B cell (primary cell): ENCODE measurements around the gene C3orf70.

Experiments used
- EZH2 ChIP-seq: IDR thresholded peaks from 2 replicates; pipeline ENCODE4 v1.6.1; 2012; ENCODE audit warnings: borderline replicate concordance, low read depth, mild to moderate bottlenecking, moderate library complexity, low read length; ENCODE audit not compliant: insufficient read depth, poor library complexity, severe bottlenecking
- TF ChIP-seq, protein P1 (sequence below): fragments of 200-600 bp; IDR thresholded peaks from one replicate; pipeline ENCODE4 v1.8.0; 2022; ENCODE audit warnings: antibody characterized with exemption, mild to moderate bottlenecking

DNA sequence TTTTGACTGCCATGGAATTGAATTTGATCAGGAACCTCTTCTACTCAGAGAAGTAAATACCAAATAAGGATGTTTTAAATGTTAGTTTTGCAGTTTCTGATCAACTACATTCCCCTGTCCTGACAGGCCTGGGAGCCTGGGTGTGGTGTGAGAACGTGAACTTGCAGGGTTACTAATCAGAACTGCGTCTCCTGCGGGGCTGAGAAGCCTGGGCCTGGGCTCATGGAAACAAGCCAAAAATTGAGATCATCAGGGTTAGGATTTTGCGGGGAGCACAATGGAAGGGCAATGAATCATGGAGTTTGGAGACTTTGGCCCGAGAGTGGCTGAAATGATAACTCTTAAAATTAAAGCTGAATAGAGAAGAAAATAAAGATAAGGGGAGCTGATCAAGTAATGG, 47.8 kb upstream of the C3orf70 start:
- TF ChIP-seq, protein P1, sequence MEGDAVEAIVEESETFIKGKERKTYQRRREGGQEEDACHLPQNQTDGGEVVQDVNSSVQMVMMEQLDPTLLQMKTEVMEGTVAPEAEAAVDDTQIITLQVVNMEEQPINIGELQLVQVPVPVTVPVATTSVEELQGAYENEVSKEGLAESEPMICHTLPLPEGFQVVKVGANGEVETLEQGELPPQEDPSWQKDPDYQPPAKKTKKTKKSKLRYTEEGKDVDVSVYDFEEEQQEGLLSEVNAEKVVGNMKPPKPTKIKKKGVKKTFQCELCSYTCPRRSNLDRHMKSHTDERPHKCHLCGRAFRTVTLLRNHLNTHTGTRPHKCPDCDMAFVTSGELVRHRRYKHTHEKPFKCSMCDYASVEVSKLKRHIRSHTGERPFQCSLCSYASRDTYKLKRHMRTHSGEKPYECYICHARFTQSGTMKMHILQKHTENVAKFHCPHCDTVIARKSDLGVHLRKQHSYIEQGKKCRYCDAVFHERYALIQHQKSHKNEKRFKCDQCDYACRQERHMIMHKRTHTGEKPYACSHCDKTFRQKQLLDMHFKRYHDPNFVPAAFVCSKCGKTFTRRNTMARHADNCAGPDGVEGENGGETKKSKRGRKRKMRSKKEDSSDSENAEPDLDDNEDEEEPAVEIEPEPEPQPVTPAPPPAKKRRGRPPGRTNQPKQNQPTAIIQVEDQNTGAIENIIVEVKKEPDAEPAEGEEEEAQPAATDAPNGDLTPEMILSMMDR, result no peak
- TF ChIP-seq EZH2, result no peak
